AG09309 (cell line): ENCODE results near the gene ERBB4.
A peak's percentile ranks its signal among the peaks of the same experiment; 100 is the strongest.

Experiments
- DNase-seq: peaks from one replicate; pipeline ENCODE4 v3.0.0-alpha.2; 2010; ENCODE audit warnings: low read depth
- H3K4me3 ChIP-seq: 2 replicates; pipeline ENCODE4 v1.5.1; 2011; ENCODE audit warnings: mild to moderate bottlenecking, low read depth, low read length, moderate library complexity; ENCODE audit not compliant: control insufficient read depth
- TF ChIP-seq, protein P1 (sequence below): IDR thresholded peaks from 2 replicates; pipeline ENCODE4 v1.5.1; 2011; ENCODE audit warnings: mild to moderate bottlenecking, low read depth, low read length, inconsistent platforms; ENCODE audit not compliant: insufficient read depth, control insufficient read depth; ENCODE audit errors: missing control alignments

The ERBB4 gene

GRCh38 chr2:212548455-212548819, 9.8 kb upstream of the ERBB4 start:
- no peak overlapping the region for H3K4me3 ChIP-seq
- no peak for DNase-seq
- TF ChIP-seq, protein P1, sequence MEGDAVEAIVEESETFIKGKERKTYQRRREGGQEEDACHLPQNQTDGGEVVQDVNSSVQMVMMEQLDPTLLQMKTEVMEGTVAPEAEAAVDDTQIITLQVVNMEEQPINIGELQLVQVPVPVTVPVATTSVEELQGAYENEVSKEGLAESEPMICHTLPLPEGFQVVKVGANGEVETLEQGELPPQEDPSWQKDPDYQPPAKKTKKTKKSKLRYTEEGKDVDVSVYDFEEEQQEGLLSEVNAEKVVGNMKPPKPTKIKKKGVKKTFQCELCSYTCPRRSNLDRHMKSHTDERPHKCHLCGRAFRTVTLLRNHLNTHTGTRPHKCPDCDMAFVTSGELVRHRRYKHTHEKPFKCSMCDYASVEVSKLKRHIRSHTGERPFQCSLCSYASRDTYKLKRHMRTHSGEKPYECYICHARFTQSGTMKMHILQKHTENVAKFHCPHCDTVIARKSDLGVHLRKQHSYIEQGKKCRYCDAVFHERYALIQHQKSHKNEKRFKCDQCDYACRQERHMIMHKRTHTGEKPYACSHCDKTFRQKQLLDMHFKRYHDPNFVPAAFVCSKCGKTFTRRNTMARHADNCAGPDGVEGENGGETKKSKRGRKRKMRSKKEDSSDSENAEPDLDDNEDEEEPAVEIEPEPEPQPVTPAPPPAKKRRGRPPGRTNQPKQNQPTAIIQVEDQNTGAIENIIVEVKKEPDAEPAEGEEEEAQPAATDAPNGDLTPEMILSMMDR: peak; percentile 53

DNA sequence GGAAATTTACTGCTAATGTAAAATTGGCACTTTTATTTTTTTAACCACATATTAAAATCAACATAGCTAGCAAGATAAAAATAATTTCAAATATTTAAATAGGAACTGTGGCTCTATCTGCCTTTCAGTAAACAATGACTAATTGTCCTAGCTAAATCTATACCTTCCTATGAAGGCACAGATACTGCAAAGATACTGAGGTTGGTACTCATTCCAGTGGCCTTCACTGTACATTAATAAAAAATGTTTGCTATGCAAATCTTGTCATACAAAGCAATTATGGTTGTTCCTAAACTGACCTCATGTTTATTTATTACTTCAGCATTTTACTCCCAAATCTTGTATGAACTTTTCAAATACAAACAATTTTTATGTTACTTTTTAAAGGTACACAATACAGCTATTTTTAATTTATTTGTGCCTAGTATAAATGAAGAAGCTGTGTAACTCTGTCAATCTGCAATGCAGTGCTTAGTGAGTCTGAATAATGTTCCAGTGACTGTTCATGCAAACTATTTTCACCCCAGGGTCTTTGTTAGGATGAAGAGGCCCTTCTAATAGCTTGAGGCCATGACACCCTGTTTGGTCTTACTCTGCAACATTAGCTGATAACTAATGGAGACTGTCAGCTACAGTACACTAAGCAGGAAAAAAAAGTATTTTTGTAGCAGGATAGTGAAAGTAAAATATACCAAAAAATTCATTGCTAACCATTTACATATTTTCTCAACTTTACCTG, 9.3 kb upstream of the ERBB4 start:
- DNase-seq: no peak
- H3K4me3 ChIP-seq: no peak overlapping the region
- TF ChIP-seq, protein P1: no peak

GRCh38 chr2:212546669-212547068, 8.1 kb upstream of the ERBB4 start:
- no peak for DNase-seq
- no peak overlapping the region for H3K4me3 ChIP-seq
- TF ChIP-seq, protein P1: no peak

GRCh38 chr2:212540341-212540740, 1.7 kb upstream of the ERBB4 start:
- no peak overlapping the region for H3K4me3 ChIP-seq
- TF ChIP-seq, protein P1: no peak
- DNase-seq: no peak

GRCh38 chr2:212539072-212539880, 674 bp upstream of the ERBB4 start:
- TF ChIP-seq, protein P1: no peak
- peak overlapping the region; percentile 46 for H3K4me3 ChIP-seq
- DNase-seq: no peak

GRCh38 chr2:212537726-212538304, 787 bp downstream of the ERBB4 start:
- DNase-seq: no peak
- peak overlapping the region; percentile 46 for H3K4me3 ChIP-seq
- TF ChIP-seq, protein P1: no peak
